Measurements from ENCODE around the gene EDDM13.

GRCh38 chr19:56310462-56310861, 37.9 kb downstream of the EDDM13 start:
- TF ChIP-seq POLR2A (IDR thresholded peaks at IDR 0.05) (no peak), CTCF (IDR thresholded peaks at IDR 0.05 in 4 of 5, conservative IDR thresholded peaks at IDR 0.05 in 1 of 5) (no peak)
